GM18511 (cell line): Measurements from ENCODE around the gene NDUFS3.
"Not testable (repeated sequence)": the region's sequence is repeated elsewhere in the genome, so short reads cannot be mapped to it uniquely, and the experiment has no call there.

ENCODE experiments used
- ATAC-seq: cut with Tn5 transposase; IDR thresholded peaks from one replicate; pipeline ENCODE4 v1.9.1; 2021; ENCODE audit warnings: mild to moderate bottlenecking, moderate library complexity; ENCODE audit not compliant: unreplicated experiment

NDUFS3 gene

DNA sequence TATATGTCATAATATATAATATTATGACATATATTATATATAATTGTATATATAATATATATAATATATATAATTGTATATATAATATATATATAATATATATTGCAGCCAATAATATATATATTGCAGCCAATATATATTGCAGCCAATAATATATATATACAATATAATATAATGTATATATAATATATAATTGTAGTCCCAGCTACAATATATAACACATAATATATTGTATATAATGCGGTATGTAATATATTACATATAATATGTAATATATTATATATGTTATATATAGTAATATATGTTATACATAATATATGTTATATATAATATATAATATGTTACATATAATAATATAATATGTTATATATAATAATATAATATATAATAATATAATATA, 20.2 kb upstream of the NDUFS3 start:
- no peak for ATAC-seq

GRCh38 chr11:47560426-47560825, 18.4 kb upstream of the NDUFS3 start:
- no peak for ATAC-seq

- ATAC-seq = not testable (repeated sequence)
Measured at GRCh38 chr11:47562393-47562792, 16.5 kb upstream of the NDUFS3 start.

DNA sequence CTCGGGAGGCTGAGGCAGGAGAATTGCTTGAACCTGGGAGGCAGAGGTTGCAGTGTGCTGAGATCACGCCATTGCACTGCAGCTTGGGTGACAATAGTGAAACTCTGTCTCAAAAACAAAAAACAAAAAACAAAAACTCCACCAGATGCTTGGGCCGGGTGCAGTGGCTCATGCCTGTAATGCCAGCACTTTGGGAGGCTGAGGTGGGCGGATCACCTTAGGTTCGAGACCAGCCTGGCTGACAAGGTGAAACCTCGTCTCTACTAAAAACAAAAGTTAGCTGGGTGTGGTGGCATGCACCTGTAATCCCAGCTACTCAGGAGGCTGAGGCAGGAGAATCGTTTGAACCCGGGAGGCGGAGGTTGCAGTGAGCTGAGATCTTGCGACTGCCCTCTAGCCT, 14.5 kb upstream of the NDUFS3 start:
- ATAC-seq = not testable (repeated sequence)

DNA sequence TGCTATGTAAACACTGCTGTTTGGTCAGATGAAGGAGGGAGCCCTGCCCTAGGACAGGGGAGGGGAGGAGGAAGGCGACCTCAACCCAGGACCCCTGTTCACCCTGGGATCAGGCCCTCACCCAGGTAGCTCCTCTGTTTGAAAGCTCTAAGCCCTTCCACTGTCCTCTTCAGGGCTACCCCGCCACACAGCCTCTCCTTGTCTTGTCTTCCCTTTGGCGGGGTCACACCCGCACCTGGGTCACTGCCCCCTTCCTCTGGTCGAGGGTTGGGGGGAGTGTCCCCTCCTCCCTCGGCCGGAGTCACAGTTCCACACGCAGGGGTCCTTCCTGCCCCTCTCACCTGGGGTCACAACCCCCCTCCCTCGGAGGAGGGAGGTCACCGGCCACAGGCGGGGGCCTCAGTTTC, 13.9 kb upstream of the NDUFS3 start:
- ATAC-seq = peak; percentile 11

- ATAC-seq = peak; percentile 91
Measured at GRCh38 chr11:47565340-47566148, 13.3 kb upstream of the NDUFS3 start, which contains the start of gene PTPMT1. Gene PTPMT1 (plus strand): TSS chr11:47565599. CDS start chr11:47565623, 24 bp downstream.

DNA sequence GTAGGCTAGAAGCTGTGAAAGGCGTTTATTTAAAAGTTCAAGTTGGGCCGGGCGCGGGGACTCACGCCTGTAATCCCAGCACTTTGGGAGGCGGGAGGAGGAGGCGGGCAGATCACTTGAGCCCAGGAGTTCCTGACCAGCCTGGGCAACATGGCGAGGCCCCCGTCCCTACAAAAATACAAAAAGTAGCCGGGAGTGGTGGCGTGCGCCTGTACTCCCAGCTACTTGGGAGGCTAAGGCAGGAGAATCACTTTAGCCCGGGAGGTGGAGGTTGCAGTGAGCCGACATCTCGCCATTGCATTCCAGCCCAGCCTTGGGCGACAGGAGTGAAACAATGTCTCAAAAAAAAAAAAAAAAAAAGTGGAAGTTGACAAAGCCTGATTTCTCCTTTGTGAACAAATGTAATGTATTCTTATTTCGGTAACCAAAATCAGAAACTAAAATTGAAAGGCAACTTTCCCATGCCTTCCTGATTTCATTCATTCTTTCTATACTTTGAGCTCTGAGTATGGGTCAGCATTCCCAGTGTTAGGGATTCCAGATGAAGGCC, 12.7 kb upstream of the NDUFS3 start:
- peak; percentile 15 for ATAC-seq

GRCh38 chr11:47569646-47570045, 9.2 kb upstream of the NDUFS3 start:
- no peak for ATAC-seq

- ATAC-seq = no peak
Measured at GRCh38 chr11:47570651-47571356, 8.1 kb upstream of the NDUFS3 start.

GRCh38 chr11:47571357-47571729, 7.5 kb upstream of the NDUFS3 start:
- ATAC-seq = no peak

DNA sequence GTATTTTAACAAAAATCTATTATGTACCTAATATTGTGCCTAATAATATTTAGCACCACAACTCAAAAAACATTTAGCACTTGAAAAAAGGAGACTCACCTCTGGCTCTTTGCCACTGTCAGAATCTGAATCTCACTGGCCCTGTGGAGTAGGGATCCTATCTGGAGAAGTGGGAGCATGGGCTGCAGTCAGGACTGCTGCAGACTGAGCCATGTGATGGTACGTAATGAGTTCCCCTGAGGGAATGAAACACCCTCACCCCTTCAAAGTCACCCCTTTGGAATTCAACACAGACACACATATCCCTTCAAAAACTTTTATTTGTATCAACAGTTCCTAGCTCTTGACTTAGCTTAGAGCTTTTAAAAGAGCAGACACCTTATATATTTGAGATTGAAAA, 7.0 kb upstream of the NDUFS3 start:
- ATAC-seq = no peak

DNA sequence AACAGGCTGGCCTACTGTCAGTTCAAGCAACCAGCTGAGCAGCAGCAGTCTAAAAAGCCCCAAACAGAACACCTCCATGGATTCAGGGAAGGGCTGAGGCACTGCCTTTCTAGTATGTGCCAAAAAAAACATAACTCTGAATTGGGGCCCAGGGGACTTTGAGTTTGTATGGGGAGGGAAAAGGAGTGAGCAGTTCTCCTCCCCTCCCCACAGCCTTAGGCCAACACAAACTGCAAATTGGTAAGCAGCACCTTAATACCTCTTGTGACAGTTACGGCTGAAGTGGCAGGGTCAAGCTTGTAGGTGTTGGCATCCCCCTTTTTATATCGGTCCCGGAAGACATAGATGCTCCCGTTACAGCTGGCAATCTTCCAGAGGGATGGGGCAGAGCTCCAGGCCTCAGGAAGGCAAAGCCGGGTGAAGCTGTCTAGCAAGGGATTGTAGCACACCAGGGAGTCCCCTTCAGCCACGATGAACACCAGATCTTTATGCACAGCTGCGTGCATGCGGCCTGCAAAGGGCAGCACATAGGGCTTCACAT, 6.1 kb upstream of the NDUFS3 start:
- no peak for ATAC-seq

DNA sequence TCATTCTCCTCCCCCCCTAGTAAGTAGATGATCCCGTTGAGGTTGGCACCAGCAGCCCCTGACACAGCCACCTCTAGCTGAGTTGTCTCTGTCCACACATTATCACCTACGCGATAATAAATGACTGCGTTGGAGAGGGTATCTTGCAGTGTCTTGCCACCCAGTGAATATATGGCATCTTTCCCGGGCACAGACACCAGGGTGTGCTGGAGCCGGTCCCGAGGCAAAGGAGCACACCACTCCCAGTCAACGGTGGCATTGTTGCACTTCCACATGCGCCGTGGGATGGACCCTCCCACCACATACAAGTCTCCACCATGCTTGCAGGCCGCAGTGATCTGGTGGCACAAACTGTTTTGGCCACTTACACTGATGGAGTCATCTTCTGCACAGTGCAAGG, 5.6 kb upstream of the NDUFS3 start:
- no peak for ATAC-seq

- ATAC-seq = no peak
Measured at GRCh38 chr11:47577460-47578041, 1.3 kb upstream of the NDUFS3 start.

DNA sequence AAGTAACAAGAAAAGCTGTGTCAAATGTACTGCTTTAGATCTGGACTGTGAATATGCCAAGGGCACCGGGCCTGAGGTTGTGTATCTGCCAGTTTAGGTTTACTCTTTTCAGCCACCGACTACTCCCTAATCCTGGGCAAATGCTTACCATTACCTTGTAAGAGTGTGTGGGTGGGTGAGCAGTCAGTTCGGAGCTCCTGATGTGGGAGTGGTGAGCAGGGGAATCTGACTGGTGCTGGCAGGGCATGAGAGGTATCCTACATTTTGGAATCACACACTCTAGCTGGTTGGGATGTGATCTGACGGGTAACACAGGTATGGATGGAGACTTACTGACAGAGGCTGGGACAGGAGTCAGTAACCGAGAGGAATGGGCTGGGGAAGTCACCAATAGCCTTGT, 5.0 kb downstream of the NDUFS3 start:
- ATAC-seq = no peak

DNA sequence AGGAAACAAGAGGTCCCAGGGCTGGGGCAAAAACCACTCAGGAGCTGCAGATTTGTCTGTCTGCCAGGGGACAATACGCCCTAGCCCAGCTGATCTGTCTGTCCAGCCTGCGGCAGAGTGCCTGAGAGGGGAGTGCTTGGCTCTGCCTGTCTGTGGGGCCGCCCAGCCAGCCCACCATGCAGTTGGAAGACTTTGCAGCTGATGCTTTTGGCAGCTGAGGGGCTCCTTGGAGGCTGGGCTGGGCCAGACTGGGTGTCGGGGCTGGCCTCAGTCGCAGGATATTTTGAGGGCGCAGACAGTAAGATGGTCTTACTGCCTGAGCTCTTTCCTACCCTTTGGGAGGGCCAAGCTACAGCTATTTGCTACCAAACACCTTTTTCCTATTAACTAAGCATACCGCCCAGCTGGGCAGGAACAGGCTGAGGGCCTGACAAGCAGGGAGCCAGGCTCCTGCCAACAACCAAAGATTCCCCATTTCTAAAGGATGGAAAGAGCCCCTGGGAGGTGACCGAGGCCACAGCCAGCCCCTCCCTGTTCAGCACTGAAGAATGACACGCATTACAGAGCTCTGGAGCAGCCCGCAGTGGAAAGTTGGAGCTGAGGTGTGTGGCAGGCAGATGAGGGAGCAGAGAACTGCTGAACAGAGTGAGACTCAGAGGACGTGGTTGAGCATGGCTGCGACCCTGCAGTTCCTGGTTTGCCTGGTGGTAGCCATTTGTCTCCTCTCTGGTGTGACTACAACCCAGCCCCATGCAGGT, 7.4 kb downstream of the NDUFS3 start, which contains the start of gene FAM180B:
TSS of gene FAM180B (plus strand) at position 581 of the 758 bp plus-strand sequence. CDS start at position 672, 91 bp downstream.
- ATAC-seq = no peak

- ATAC-seq = no peak
Measured at GRCh38 chr11:47587039-47587716, 8.3 kb downstream of the NDUFS3 start.

DNA sequence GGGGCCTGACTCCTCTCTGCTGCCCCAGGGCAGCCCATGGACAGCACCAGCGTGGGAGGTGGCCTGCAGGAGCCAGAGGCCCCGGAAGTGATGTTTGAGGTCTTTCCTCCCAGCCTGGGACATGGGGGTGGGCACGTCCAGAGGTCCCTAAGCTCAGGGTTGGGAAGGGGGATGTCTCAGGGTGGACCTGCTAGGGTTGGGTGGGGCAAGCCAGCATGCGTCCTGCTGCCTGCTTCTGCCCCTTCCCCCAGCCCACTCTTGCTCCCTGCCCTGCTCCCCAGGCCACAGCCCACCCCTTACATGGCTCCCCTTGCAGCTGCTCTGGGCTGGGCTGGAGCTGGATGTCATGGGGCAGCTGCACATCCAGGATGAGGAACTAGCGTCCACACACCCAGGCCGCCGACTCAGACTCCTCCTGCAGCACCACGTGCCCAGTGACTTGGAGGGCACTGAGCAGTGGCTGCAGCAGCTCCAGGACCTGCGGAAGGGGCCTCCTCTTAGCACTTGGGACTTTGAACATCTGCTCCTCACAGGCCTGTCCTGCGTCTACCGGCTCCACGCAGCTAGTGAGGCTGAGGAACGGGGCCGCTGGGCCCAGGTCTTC, 9.0 kb downstream of the NDUFS3 start:
- no peak for ATAC-seq

- no peak for ATAC-seq
Measured at GRCh38 chr11:47589118-47589517, 10.2 kb downstream of the NDUFS3 start.
